Measurements from ENCODE around the gene BPTF.

GRCh38 chr17:67950945-67951344, 125.6 kb downstream of the BPTF start:
- TF ChIP-seq CTCF (IDR thresholded peaks at IDR 0.05) (no peak), POLR2A (IDR thresholded peaks at IDR 0.05) (no peak)
